HL-60/S4 (cell line): Measurements from ENCODE around the gene WFS1.

Experiments used
- in situ Hi-C: fragments of 300-500 bp; cut with MboI; formaldehyde crosslinking; loops from 2 replicates; pipeline ENCODE4 v1.14.3; 2022; ENCODE audit warnings: low sequenced_read_pairs

Gene WFS1

GRCh38 chr4:6352031-6352692, 82.5 kb downstream of the WFS1 start:
- in situ Hi-C loops = no loop called here
